Left kidney (tissue), 2 donors: ENCODE results near the gene EML6. TPM values are rescaled to one million over a fixed set of nuclear protein-coding genes. Genes with fewer than 3 reads are reported as not detected.

Experiments
- DNase-seq: peaks from one replicate; pipeline ENCODE4 v3.0.0-alpha.2; 2013
- polyA plus RNA-seq: library from polyadenylated mRNA; unstranded; fragments of 120-200 nt; gene quantifications from one replicate; pipeline ENCODE4 v1.2.1, GENCODE V29; 2013; ENCODE audit not compliant: insufficient read length

The EML6 gene
- polyA plus RNA-seq, 1 donor, result 20.4 TPM

- no peak for DNase-seq
These were observed 275.7 kb downstream of the EML6 start for GRCh38 chr2:54999182-54999581.

GRCh38 chr2:55000341-55000740 lies 276.9 kb downstream of the EML6 start:
- no peak for DNase-seq

GRCh38 chr2:55001716-55002115 lies 278.3 kb downstream of the EML6 start:
- DNase-seq, result no peak

GRCh38 chr2:55003706-55004639 lies 280.5 kb downstream of the EML6 start:
- DNase-seq, result no peak

- DNase-seq, result no peak
These were observed 282.8 kb downstream of the EML6 start for GRCh38 chr2:55006306-55006705.

- no peak for DNase-seq
These were observed 286.0 kb downstream of the EML6 start for GRCh38 chr2:55009277-55010060.

GRCh38 chr2:55010149-55010591 lies 286.7 kb downstream of the EML6 start:
- peak; percentile 30 for DNase-seq

GRCh38 chr2:55010915-55011314 lies 287.5 kb downstream of the EML6 start:
- DNase-seq, result no peak

GRCh38 chr2:55011831-55012671 lies 288.6 kb downstream of the EML6 start:
- peak; percentile 40 for DNase-seq

- no peak for DNase-seq
These were observed 289.4 kb downstream of the EML6 start for GRCh38 chr2:55012672-55013484.

- DNase-seq, result no peak
These were observed 290.5 kb downstream of the EML6 start for GRCh38 chr2:55013936-55014335.

- DNase-seq, result peak; percentile 71
These were observed 291.8 kb downstream of the EML6 start for GRCh38 chr2:55014962-55015939.

GRCh38 chr2:55017428-55017827 lies 294.0 kb downstream of the EML6 start:
- no peak for DNase-seq

- DNase-seq, result no peak
These were observed 294.4 kb downstream of the EML6 start for GRCh38 chr2:55017880-55018279.

GRCh38 chr2:55018619-55019018 lies 295.2 kb downstream of the EML6 start:
- no peak for DNase-seq

GRCh38 chr2:55019526-55020258 lies 296.2 kb downstream of the EML6 start:
- DNase-seq, result no peak
